GM19397 (cell line): ENCODE measurements around the gene REPS1.
"Not testable (repeated sequence)": the region's sequence is repeated elsewhere in the genome, so short reads cannot be mapped to it uniquely, and the experiment has no call there.

Experiments used
- ATAC-seq: cut with Tn5 transposase; IDR thresholded peaks from one replicate; pipeline ENCODE4 v1.9.1; 2021; ENCODE audit warnings: mild to moderate bottlenecking, moderate library complexity; ENCODE audit not compliant: unreplicated experiment

Gene REPS1

GRCh38 chr6:139003751-139004150 is 15.7 kb upstream of the REPS1 start:
- no peak for ATAC-seq

- ATAC-seq, result no peak
These were observed 12.1 kb upstream of the REPS1 start for GRCh38 chr6:138999949-139000725.

DNA sequence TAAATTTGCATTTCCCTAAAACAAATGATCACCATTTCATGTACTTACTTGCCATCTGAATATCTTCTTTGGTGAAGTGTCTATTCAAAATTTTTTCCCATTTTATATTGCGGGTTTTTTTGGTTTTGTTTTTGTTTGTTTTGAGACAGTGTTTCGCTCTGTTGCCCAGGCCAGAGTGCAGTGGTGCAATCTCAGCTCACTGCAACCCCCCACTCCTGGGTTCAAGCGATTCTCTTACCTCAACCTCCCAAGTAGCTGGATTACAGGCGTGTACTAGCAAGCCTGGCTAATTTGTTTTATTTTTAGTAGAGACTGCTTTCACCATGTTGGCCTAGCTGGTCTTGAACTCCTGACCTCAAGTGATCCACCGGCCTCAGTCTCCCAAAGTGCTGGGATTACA is 9.1 kb upstream of the REPS1 start:
- ATAC-seq, result no peak

GRCh38 chr6:138996524-138996923 is 8.5 kb upstream of the REPS1 start:
- ATAC-seq, result no peak

DNA sequence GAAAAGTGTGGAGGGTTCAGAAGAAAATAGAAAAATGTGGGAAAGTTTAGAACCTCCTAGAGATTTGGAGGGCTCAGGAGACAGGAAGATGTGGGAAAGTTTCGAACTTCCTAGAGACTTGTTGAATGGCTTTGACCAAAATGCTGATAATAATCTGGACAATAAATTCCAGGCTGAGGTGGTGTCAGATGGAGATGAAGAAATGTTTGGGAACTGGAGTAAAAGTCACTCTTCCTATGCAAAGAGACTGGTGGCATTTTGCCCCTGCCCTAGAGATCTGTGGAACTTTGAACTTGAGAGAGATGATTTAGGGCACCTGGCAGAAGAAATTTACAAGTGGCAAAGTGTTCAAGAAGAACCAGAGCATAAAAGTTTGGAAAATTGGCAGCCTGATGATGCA is 5.4 kb upstream of the REPS1 start:
- not testable (repeated sequence) for ATAC-seq

- not testable (repeated sequence) for ATAC-seq
These were observed 4.9 kb upstream of the REPS1 start for GRCh38 chr6:138992965-138993364.

DNA sequence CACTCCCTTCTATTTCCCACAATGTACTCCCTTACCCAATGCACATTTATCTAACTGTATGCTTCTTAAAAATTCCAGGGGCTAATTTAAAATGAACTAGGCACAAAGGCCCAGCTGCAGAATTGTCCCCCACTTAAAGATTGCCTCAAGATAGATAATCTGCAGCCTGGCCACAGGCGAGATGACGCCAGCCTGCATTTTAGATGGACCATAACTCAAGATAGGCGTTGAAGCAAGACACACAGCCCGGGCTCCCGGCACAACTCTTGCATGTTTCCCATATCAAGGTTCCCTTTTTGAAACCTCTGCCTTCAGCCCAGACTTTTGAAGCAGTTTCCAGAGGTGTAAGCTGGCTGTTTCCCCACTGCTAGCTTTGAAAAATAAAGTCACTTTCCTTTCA is 3.2 kb upstream of the REPS1 start:
- no peak for ATAC-seq

- no peak for ATAC-seq
These were observed 1.3 kb upstream of the REPS1 start for GRCh38 chr6:138989098-138989983.

DNA sequence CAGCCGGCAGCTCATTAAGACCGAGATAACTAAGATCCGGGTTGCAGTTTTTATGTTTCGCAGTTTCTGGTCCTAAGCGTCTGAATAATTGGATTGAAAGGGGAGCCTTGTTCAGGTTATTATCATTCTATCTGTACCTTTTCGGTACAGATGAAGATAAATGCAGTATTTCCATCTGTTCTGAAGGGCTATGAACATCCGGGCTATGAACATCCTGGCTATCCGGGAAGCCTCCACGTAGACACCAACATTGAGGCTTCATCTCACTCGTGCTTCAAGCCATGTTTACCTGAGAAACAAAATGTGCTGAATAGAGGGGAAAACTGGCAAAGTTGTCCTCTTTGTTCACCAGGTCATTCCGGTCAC is 399 bp upstream of the REPS1 start:
- ATAC-seq, result peak; percentile 4

- no peak for ATAC-seq
These were observed 892 bp downstream of the REPS1 start for GRCh38 chr6:138987080-138987642.

- no peak for ATAC-seq
These were observed 1.5 kb downstream of the REPS1 start for GRCh38 chr6:138986578-138986977.

DNA sequence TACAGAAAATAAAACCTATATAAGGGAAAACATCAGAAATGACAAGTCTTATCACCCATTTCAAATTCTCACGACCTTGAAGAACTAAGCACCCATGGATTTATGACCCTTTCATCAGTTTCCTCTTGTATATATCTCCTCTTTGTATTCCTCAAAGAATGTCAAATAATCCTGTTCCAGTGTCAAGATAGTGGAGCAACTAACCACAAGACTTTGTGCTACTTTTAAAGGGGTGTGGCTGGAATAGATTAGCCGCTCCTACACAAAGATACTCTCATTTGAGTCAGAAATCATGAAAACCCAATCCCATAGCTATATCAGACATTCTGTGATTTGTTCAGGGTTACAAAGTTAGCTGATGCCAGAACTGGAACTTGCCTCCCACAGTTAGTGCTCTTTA is 6.6 kb downstream of the REPS1 start:
- no peak for ATAC-seq

GRCh38 chr6:138979813-138980668 is 8.0 kb downstream of the REPS1 start:
- ATAC-seq, result no peak

DNA sequence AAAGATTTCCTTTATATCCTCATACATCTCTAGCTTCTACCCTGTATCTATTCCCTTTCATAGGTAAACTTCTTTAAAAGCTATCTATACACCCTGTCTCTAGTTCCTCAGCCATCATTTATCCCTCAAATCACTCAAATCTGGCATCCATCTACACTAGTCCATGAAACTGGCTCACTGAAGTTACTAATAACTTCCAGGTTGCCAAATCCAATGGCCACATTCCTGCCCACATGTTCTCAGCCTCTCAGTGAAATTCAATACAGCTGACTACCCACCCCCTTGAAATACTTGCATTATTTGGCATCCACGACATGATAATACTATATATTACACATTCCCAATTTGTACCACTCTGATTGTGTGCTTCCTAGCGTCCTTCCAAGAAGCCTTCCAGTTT is 8.7 kb downstream of the REPS1 start:
- ATAC-seq, result no peak

DNA sequence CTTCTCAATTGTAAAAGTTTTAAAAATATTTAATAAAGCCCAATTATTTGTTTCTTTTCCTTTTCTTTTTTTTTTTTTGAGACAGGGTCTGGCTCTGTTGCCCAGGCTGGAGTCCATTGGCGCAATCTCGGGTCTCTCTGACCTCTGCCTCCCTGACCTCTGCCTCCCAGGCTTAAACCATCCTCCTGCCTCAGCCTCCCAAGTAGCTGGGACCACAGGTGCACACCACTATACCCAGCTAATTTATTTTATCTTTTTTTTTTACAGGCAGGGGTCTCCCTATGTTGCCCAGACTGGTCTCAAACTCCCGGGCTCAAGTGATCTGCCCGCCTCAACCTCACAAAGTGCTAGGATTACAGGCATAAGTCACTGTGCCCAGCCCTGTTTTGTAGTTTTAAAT is 9.8 kb downstream of the REPS1 start:
- no peak for ATAC-seq

DNA sequence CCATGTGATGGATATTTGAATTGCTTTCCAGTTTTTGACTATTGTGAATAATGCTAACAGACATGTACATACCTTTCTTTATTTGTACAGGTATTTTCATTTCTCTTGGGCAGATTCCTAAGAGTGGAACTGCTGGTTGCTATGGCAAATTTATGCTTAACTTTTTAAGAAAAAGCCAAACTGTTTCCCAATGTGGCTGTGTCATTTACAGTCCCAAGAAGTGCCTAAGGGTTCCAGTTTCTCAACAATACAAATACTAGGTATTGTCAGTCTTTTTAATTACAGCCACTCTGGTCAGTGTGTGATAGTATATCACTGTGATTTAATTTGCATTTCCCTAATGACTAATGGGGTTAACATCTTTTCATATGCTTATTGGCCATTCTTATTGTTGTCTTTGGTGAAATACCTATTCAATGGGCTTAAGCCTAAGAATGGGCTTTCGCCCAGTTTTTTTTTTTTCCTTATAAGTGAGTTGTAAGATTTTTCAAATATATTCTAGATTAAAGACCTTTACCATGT is 10.3 kb downstream of the REPS1 start:
- no peak for ATAC-seq

- ATAC-seq, result no peak
These were observed 10.8 kb downstream of the REPS1 start for GRCh38 chr6:138977242-138977641.

DNA sequence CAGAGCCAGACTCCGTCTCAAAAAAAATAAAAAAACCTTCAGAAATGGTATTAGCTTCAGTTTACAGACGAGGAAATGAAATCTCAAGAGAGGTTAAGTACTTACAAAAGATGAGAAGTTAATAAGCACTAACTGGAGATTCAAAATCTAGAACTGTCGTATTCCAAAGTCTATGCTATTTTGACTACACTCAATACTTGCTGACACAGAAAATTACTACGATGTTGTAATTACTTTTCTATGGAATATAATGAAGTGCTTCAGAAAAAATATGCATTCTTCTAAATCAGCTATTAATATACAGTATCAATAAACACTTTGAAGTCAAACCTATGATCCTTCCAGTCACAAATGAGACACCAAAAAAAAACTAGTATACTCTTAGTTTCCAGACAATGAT is 12.2 kb downstream of the REPS1 start:
- no peak for ATAC-seq

- ATAC-seq, result no peak
These were observed 14.4 kb downstream of the REPS1 start for GRCh38 chr6:138973466-138974153.

- ATAC-seq, result no peak
These were observed 15.8 kb downstream of the REPS1 start for GRCh38 chr6:138972226-138972665.
